HEK293 (cell line): Measurements from ENCODE around the gene DNMT3A.

Experiments
- KLF8 ChIP-seq: fragments of 450-650 bp; formaldehyde crosslinking; IDR thresholded peaks from 2 replicates; pipeline ENCODE4 v1.5.1; 2016; ENCODE audit warnings: missing biosample characterization, missing genetic modification characterization
- REPIN1 ChIP-seq: fragments of 450-650 bp; formaldehyde crosslinking; IDR thresholded peaks from 2 replicates; pipeline ENCODE4 v1.5.1; 2017; ENCODE audit warnings: missing biosample characterization, missing genetic modification characterization, low read depth
- SALL2 ChIP-seq: fragments of 450-650 bp; formaldehyde crosslinking; IDR thresholded peaks from 2 replicates; pipeline ENCODE4 v1.5.0; 2017; ENCODE audit warnings: missing biosample characterization, mild to moderate bottlenecking, missing genetic modification characterization, borderline replicate concordance
- YY1 ChIP-seq: fragments of 450-650 bp; formaldehyde crosslinking; IDR thresholded peaks from 2 replicates; pipeline ENCODE4 v1.5.1; 2018; ENCODE audit warnings: missing biosample characterization, missing genetic modification characterization
- ZNF311 ChIP-seq: fragments of 450-650 bp; formaldehyde crosslinking; IDR thresholded peaks from 2 replicates; pipeline ENCODE4 v1.5.1; 2017; ENCODE audit warnings: missing biosample characterization, missing genetic modification characterization, borderline replicate concordance
- ZNF391 ChIP-seq: fragments of 450-650 bp; formaldehyde crosslinking; IDR thresholded peaks from 2 replicates; pipeline ENCODE4 v1.5.1; 2016; ENCODE audit warnings: low read depth, missing biosample characterization, missing genetic modification characterization, borderline replicate concordance
- ZNF48 ChIP-seq: fragments of 450-650 bp; formaldehyde crosslinking; IDR thresholded peaks from 2 replicates; pipeline ENCODE4 v1.5.1; 2016; ENCODE audit warnings: missing biosample characterization, missing genetic modification characterization
- ZNF658 ChIP-seq: fragments of 450-650 bp; formaldehyde crosslinking; IDR thresholded peaks from 2 replicates; pipeline ENCODE4; 2016; ENCODE audit warnings: missing biosample characterization, missing genetic modification characterization
- ZNF776 ChIP-seq: fragments of 450-650 bp; formaldehyde crosslinking; IDR thresholded peaks from 2 replicates; pipeline ENCODE4 v1.5.0; 2017; ENCODE audit warnings: missing biosample characterization, missing genetic modification characterization, borderline replicate concordance
- TF ChIP-seq, protein P1 (sequence below): fragments of 450-650 bp; formaldehyde crosslinking; IDR thresholded peaks from 2 replicates; pipeline ENCODE4 v1.5.1; 2016; ENCODE audit warnings: missing biosample characterization, missing genetic modification characterization

DNA sequence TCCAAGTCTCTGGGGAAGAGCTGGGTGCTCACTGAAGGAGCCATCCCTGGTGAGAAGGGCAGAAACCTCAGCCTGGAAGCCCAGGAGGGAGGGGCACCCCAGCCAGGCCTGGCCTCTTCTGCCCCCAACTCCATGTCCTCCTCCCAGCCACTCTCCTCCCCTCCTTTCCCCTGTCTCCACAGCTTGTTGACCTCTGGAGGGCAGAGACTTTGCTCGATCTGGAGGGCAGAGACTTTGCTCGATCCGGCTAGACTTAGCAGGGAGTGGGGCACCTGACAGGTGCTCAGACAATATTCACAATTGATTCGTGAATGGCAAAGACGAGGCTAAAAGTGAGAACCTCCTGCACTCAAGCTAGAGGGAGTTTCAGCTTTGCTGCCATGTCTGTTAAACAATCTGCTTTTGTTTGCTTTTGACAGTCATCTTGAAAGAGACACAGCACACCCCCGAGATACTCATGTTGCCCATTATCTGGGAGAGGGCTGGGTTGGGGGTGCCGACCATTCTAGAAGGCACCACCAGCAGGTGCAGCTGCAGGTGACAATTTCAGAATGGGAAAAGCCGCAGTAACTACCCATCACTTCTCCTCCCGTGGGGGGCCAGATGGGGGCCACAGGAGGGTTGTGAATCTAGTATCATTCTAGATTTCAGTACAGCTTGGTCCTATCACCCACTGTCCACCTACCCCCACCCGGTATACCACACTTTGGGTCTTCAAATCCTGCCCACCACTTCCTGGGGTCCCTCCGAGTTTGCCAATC is 54.8 kb downstream of the DNMT3A start:
- no peak for TF ChIP-seq REPIN1 (tag by site-specific recombination)
- TF ChIP-seq ZNF776 (tag by site-specific recombination): no peak
- TF ChIP-seq, protein P1, sequence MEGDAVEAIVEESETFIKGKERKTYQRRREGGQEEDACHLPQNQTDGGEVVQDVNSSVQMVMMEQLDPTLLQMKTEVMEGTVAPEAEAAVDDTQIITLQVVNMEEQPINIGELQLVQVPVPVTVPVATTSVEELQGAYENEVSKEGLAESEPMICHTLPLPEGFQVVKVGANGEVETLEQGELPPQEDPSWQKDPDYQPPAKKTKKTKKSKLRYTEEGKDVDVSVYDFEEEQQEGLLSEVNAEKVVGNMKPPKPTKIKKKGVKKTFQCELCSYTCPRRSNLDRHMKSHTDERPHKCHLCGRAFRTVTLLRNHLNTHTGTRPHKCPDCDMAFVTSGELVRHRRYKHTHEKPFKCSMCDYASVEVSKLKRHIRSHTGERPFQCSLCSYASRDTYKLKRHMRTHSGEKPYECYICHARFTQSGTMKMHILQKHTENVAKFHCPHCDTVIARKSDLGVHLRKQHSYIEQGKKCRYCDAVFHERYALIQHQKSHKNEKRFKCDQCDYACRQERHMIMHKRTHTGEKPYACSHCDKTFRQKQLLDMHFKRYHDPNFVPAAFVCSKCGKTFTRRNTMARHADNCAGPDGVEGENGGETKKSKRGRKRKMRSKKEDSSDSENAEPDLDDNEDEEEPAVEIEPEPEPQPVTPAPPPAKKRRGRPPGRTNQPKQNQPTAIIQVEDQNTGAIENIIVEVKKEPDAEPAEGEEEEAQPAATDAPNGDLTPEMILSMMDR (tag by site-specific recombination): no peak
- no peak for TF ChIP-seq ZNF658 (tag by site-specific recombination)
- no peak for TF ChIP-seq ZNF391 (tag by site-specific recombination)
- TF ChIP-seq SALL2 (tag by site-specific recombination): no peak
- TF ChIP-seq YY1 (tag by site-specific recombination): no peak
- TF ChIP-seq ZNF311 (tag by site-specific recombination): no peak
- TF ChIP-seq ZNF48 (tag by site-specific recombination): no peak
- TF ChIP-seq KLF8 (tag by site-specific recombination): no peak
